H9 (cell line): ENCODE measurements around the gene TNPO1. TPM values are rescaled to one million over a fixed set of nuclear protein-coding genes. Genes with fewer than 3 reads are reported as not detected.

Source experiments
- DNase-seq: peaks from one replicate; pipeline ENCODE4 v3.0.0-alpha.2; 2017
- H2AFZ ChIP-seq: one replicate; pipeline ENCODE4 v1.6.1; 2013; ENCODE audit warnings: mild to moderate bottlenecking, low read length, control low read depth, moderate library complexity
- H2AK5ac ChIP-seq: 2 replicates; pipeline ENCODE4 v1.6.1; 2013; ENCODE audit warnings: low read length, control low read depth, mixed read lengths; ENCODE audit not compliant: insufficient read length
- H2BK120ac ChIP-seq: one replicate; pipeline ENCODE4 v1.6.1; 2013; ENCODE audit warnings: low read depth, mild to moderate bottlenecking, low read length, control low read depth, inconsistent platforms; ENCODE audit not compliant: poor library complexity, severe bottlenecking
- H2BK12ac ChIP-seq: 2 replicates; pipeline ENCODE4 v1.6.1; 2013; ENCODE audit warnings: low read length, control low read depth, mixed read lengths, low read depth; ENCODE audit not compliant: insufficient read length
- H2BK15ac ChIP-seq: 2 replicates; pipeline ENCODE4 v1.6.1; 2013; ENCODE audit warnings: low read depth, low read length, control low read depth
- H2BK20ac ChIP-seq: one replicate; pipeline ENCODE4 v1.6.1; 2013; ENCODE audit warnings: low read depth, mild to moderate bottlenecking, low read length, control low read depth, inconsistent platforms; ENCODE audit not compliant: poor library complexity, severe bottlenecking
- H2BK5ac ChIP-seq: 2 replicates; pipeline ENCODE4 v1.6.1; 2013; ENCODE audit warnings: low read length, control low read depth, mixed read lengths; ENCODE audit not compliant: insufficient read length
- H3K14ac ChIP-seq: 2 replicates; pipeline ENCODE4 v1.6.1; 2013; ENCODE audit warnings: low read length, control low read depth; ENCODE audit not compliant: insufficient read depth
- H3K18ac ChIP-seq: 2 replicates; pipeline ENCODE4 v1.6.1; 2013; ENCODE audit warnings: low read depth, mild to moderate bottlenecking, mixed read lengths, low read length, control low read depth; ENCODE audit not compliant: insufficient read length
- H3K23ac ChIP-seq: 2 replicates; pipeline ENCODE4 v1.6.1; 2013; ENCODE audit warnings: low read length, control low read depth, mixed read lengths, low read depth; ENCODE audit not compliant: insufficient read length
- H3K23me2 ChIP-seq: 2 replicates; pipeline ENCODE4 v1.6.1; 2013; ENCODE audit warnings: low read depth, mild to moderate bottlenecking, mixed read lengths, low read length, control low read depth; ENCODE audit not compliant: insufficient read length, poor library complexity, severe bottlenecking
- H3K27ac ChIP-seq: 2 replicates; pipeline ENCODE4 v1.5.1; 2013; ENCODE audit warnings: low read length, control low read depth, mixed read lengths, low read depth; ENCODE audit not compliant: insufficient read length
- H3K27me3 ChIP-seq: 2 replicates; pipeline ENCODE4 v1.6.1; 2013; ENCODE audit warnings: low read length, control low read depth, inconsistent platforms; ENCODE audit not compliant: insufficient read depth
- H3K4ac ChIP-seq: 2 replicates; pipeline ENCODE4 v1.6.1; 2013; ENCODE audit warnings: low read depth, mild to moderate bottlenecking, control low read depth, inconsistent platforms, low read length, moderate library complexity
- H3K4me1 ChIP-seq: 2 replicates; pipeline ENCODE4 v1.6.1; 2013; ENCODE audit warnings: low read length, control low read depth, inconsistent platforms; ENCODE audit not compliant: insufficient read depth
- H3K4me2 ChIP-seq: 2 replicates; pipeline ENCODE4 v1.6.1; 2013; ENCODE audit warnings: low read length, control low read depth, mixed read lengths; ENCODE audit not compliant: insufficient read length, insufficient read depth
- H3K56ac ChIP-seq: 2 replicates; pipeline ENCODE4 v1.6.1; 2013; ENCODE audit warnings: low read depth, mild to moderate bottlenecking, mixed read lengths, low read length, control low read depth; ENCODE audit not compliant: insufficient read length
- H3K79me1 ChIP-seq: 2 replicates; pipeline ENCODE4 v1.6.1; 2013; ENCODE audit warnings: low read depth, mild to moderate bottlenecking, moderate library complexity, low read length, control low read depth, inconsistent platforms; ENCODE audit not compliant: insufficient read depth, poor library complexity, severe bottlenecking
- H3K79me2 ChIP-seq: 2 replicates; pipeline ENCODE4 v1.6.1; 2013; ENCODE audit warnings: low read length, control low read depth, inconsistent platforms; ENCODE audit not compliant: insufficient read depth
- H3K9ac ChIP-seq: 2 replicates; pipeline ENCODE4 v1.6.1; 2013; ENCODE audit warnings: low read length, control low read depth, mixed read lengths; ENCODE audit not compliant: insufficient read length; ENCODE audit errors: extremely low read depth
- H3K9me3 ChIP-seq: one replicate; pipeline ENCODE4 v1.6.1; 2013; ENCODE audit warnings: low read depth, low read length, inconsistent platforms; ENCODE audit not compliant: control insufficient read depth
- H3T11ph ChIP-seq: one replicate; pipeline ENCODE4 v1.6.1; 2013; ENCODE audit warnings: mild to moderate bottlenecking, low read length, control low read depth, inconsistent platforms
- H4K20me1 ChIP-seq: one replicate; pipeline ENCODE4 v1.6.1; 2013; ENCODE audit not compliant: control insufficient read depth, insufficient read length, insufficient read depth
- H4K5ac ChIP-seq: 2 replicates; pipeline ENCODE4 v1.6.1; 2013; ENCODE audit warnings: low read depth, mild to moderate bottlenecking, mixed read lengths, low read length, control low read depth; ENCODE audit not compliant: insufficient read length
- H4K8ac ChIP-seq: replicated peaks from 2 replicates; pipeline ENCODE4 v1.6.1; 2013; ENCODE audit warnings: low read length, control low read depth, mixed read lengths, low read depth; ENCODE audit not compliant: insufficient read length
- H4K91ac ChIP-seq: 2 replicates; pipeline ENCODE4 v1.6.1; 2013; ENCODE audit warnings: low read depth, mild to moderate bottlenecking, moderate library complexity, mixed read lengths, low read length, control low read depth; ENCODE audit not compliant: insufficient read length
- H3K27ac Mint-ChIP-seq, 3 experiments: 2 replicates in 2 of 3; 3 replicates in 1 of 3; pipeline ENCODE4 v1.8.0; 2020 to 2021; ENCODE audit warnings: mixed read lengths in 3 of 3, mild to moderate bottlenecking in 1 of 3, moderate library complexity in 1 of 3
- H3K27me3 Mint-ChIP-seq: 2 replicates; pipeline ENCODE4 v1.8.0; 2021; ENCODE audit warnings: low read depth, mild to moderate bottlenecking, moderate library complexity, mixed read lengths
- H3K36me3 Mint-ChIP-seq, 3 experiments: 2 replicates in 2 of 3; 3 replicates in 1 of 3; pipeline ENCODE4 v1.8.0; 2020 to 2021; ENCODE audit warnings: low read depth in 3 of 3, mixed read lengths in 3 of 3; ENCODE audit not compliant: insufficient read depth in 1 of 3
- H3K4me1 Mint-ChIP-seq, 2 experiments: 2 replicates each; pipeline ENCODE4 v1.8.0; 2020; ENCODE audit warnings: mixed read lengths in 2 of 2
- H3K4me3 Mint-ChIP-seq, 2 experiments: 2 replicates in 1 of 2; 3 replicates in 1 of 2; pipeline ENCODE4 v1.8.0; 2020 to 2021; ENCODE audit warnings: mild to moderate bottlenecking in 2 of 2, mixed read lengths in 2 of 2, moderate library complexity in 1 of 2
- H3K9me3 Mint-ChIP-seq, 2 experiments: 2 replicates in 1 of 2; 3 replicates in 1 of 2; pipeline ENCODE4 v1.8.0; 2020; ENCODE audit warnings: mild to moderate bottlenecking in 2 of 2, mixed read lengths in 2 of 2, moderate library complexity in 1 of 2
- WGBS: extraction: QIAGEN DNeasy Blood & Tissue Kit; methylation state at CpG from one replicate; pipeline ENCODE4 v1.1.7; 2013; ENCODE audit warnings: missing lambda C conversion rate, low lambda C conversion rate, mixed read lengths; ENCODE audit not compliant: insufficient read length; ENCODE audit errors: extremely low coverage; 5-methylcytosine and 5-hydroxymethylcytosine counted together
- total RNA-seq: library from RNA; stranded (reverse); gene quantifications from 2 replicates; pipeline ENCODE4 v1.2.1, GENCODE V29; 2021
- TF ChIP-seq, protein P1 (sequence below): fragments of 200-600 bp; sonication (generic); conservative IDR thresholded peaks from 3 replicates; pipeline ENCODE4 v1.8.0; 2021; ENCODE audit warnings: antibody characterized with exemption, mild to moderate bottlenecking

TNPO1 gene
- total RNA-seq, 1 experiment from 2014 or later, result 164 TPM

DNA sequence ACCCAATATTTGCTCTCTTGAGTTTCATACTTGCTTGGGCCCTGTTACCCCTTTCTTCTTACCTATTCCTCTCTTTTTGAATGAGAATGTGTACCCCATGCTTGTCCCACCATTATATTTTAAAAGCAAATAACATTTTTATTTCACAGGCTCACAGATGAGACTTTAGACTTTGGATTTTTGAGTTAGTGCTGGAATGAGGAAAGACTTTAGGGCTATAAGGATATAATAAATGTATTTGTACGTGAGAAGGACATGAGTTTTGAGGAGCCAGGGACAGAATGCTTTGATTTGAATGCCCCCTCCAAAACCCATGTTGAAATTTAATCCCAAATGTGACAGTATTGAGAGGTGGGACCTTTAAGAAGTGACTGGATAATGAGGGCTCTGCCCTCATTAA lies 33.1 kb upstream of the TNPO1 start:
- Histone ChIP-seq H3K4me2 (no peak overlapping the region), H2BK12ac (no peak overlapping the region), H2BK20ac (no peak overlapping the region), H3K14ac (no peak overlapping the region), H3K56ac (no peak overlapping the region), H3K23ac (no peak overlapping the region), H2BK120ac (no peak overlapping the region), H3T11ph (no peak overlapping the region), H4K20me1 (no peaks in the 10 kb centered on the region), H3K27me3 (no peaks in the 10 kb centered on the region), H2BK15ac (no peak overlapping the region), H3K4me1 (no peaks in the 10 kb centered on the region), H4K91ac (no peak overlapping the region), H3K79me2 (no peaks in the 10 kb centered on the region; the same call in 1 of the 2 replicates), H3K9me3 (no peaks in the 10 kb centered on the region), H3K23me2 (no peaks in the 10 kb centered on the region), H4K5ac (no peak overlapping the region), H4K8ac (no peak overlapping the region), H3K79me1 (no peaks in the 10 kb centered on the region), H3K27ac (no peak overlapping the region), H3K18ac (no peak overlapping the region), H2BK5ac (no peak overlapping the region), H3K4ac (no peak overlapping the region), H2AK5ac (no peak overlapping the region), H3K9ac (no peak overlapping the region), H2AFZ (no peak overlapping the region)
- Mint-ChIP-seq H3K36me3 (peaks cover 0 to 10% (median 5%) of the 10 kb centered on the region in 3 experiments; a peak in 4 of 7 replicates), H3K27me3 (no peaks in the 10 kb centered on the region; the same call in 1 of the 2 replicates), H3K27ac (no peak overlapping the region), H3K4me3 (no peak overlapping the region), H3K4me1 (no peaks in the 10 kb centered on the region), H3K9me3 (peaks cover 5 to 11% of the 10 kb centered on the region in 2 experiments; a peak in 4 of 5 replicates)
- 100% methylated on average over 1 of the region's 1 CpG for WGBS
- TF ChIP-seq, protein P1, sequence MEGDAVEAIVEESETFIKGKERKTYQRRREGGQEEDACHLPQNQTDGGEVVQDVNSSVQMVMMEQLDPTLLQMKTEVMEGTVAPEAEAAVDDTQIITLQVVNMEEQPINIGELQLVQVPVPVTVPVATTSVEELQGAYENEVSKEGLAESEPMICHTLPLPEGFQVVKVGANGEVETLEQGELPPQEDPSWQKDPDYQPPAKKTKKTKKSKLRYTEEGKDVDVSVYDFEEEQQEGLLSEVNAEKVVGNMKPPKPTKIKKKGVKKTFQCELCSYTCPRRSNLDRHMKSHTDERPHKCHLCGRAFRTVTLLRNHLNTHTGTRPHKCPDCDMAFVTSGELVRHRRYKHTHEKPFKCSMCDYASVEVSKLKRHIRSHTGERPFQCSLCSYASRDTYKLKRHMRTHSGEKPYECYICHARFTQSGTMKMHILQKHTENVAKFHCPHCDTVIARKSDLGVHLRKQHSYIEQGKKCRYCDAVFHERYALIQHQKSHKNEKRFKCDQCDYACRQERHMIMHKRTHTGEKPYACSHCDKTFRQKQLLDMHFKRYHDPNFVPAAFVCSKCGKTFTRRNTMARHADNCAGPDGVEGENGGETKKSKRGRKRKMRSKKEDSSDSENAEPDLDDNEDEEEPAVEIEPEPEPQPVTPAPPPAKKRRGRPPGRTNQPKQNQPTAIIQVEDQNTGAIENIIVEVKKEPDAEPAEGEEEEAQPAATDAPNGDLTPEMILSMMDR, result no peak
- DNase-seq, result no peak
